OCI-LY1 (cell line): ENCODE measurements around the gene CMTM2.

Experiments used
- EZH2 ChIP-seq: fragments of 200-600 bp; sonication (generic), shearing (Covaris generic); IDR thresholded peaks from 2 replicates; pipeline ENCODE4 v1.8.0; 2017; ENCODE audit warnings: borderline replicate concordance, mixed run types, mild to moderate bottlenecking, antibody characterized with exemption, low read length, moderate library complexity, mixed read lengths
- TF ChIP-seq, protein P1 (sequence below): fragments of 200-600 bp; sonication (generic), shearing (Covaris generic); IDR thresholded peaks from 2 replicates; pipeline ENCODE4 v1.5.1; 2017; ENCODE audit warnings: mild to moderate bottlenecking, antibody characterized with exemption, low read length, moderate library complexity, mixed read lengths

DNA sequence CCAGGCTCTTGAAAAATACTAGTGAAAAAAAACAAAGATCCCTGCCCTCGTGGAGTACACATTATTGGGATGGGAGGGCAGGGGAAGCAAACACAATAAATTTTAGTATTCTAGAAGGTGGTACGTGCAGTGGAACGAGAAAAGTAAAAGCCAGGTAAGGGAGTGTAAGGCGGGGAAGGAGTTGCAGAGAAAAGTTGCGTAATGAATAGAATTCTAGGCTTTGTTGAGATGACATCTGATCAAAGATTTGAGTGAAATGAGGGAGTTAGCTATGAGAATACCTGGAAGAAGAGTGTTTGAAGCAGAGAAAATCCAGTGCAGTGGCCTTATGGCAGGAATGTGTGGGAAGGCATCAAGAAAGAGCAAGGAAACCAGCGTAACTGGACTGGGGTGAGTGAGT is 24.8 kb upstream of the CMTM2 start:
- TF ChIP-seq, protein P1, sequence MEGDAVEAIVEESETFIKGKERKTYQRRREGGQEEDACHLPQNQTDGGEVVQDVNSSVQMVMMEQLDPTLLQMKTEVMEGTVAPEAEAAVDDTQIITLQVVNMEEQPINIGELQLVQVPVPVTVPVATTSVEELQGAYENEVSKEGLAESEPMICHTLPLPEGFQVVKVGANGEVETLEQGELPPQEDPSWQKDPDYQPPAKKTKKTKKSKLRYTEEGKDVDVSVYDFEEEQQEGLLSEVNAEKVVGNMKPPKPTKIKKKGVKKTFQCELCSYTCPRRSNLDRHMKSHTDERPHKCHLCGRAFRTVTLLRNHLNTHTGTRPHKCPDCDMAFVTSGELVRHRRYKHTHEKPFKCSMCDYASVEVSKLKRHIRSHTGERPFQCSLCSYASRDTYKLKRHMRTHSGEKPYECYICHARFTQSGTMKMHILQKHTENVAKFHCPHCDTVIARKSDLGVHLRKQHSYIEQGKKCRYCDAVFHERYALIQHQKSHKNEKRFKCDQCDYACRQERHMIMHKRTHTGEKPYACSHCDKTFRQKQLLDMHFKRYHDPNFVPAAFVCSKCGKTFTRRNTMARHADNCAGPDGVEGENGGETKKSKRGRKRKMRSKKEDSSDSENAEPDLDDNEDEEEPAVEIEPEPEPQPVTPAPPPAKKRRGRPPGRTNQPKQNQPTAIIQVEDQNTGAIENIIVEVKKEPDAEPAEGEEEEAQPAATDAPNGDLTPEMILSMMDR, result no peak
- TF ChIP-seq EZH2, result no peak
